ENCODE results near the gene SFTPD. TPM values are rescaled to one million over a fixed set of nuclear protein-coding genes. Genes with fewer than 3 reads are reported as not detected.

SFTPD gene
- total RNA-seq, 1 experiment from 2014 or later: not detected

- no peak for DNase-seq (ENCODE audit: low spot score)
These were observed 4.2 kb downstream of the SFTPD start for GRCh38 chr10:79944428-79945395.

- no peak for DNase-seq (ENCODE audit: low spot score)
These were observed 5.0 kb downstream of the SFTPD start for GRCh38 chr10:79943871-79944270.

- DNase-seq (ENCODE audit: low spot score): no peak
These were observed 6.4 kb downstream of the SFTPD start for GRCh38 chr10:79942261-79943185.

- no peak for DNase-seq (ENCODE audit: low spot score)
These were observed 7.2 kb downstream of the SFTPD start for GRCh38 chr10:79941585-79942210.

- DNase-seq (ENCODE audit: low spot score): no peak
These were observed 7.8 kb downstream of the SFTPD start for GRCh38 chr10:79941146-79941545.

- DNase-seq (ENCODE audit: low spot score): no peak
These were observed 8.5 kb downstream of the SFTPD start for GRCh38 chr10:79940431-79940830.

- DNase-seq (ENCODE audit: low spot score): no peak
These were observed 8.9 kb downstream of the SFTPD start for GRCh38 chr10:79939969-79940368.

- DNase-seq (ENCODE audit: low spot score): no peak
These were observed 10.0 kb downstream of the SFTPD start for GRCh38 chr10:79938728-79939406.

GRCh38 chr10:79937701-79938151 lies 11.2 kb downstream of the SFTPD start:
- DNase-seq (ENCODE audit: low spot score): no peak

GRCh38 chr10:79936625-79937615 lies 12.0 kb downstream of the SFTPD start:
- no peak for DNase-seq (ENCODE audit: low spot score)

GRCh38 chr10:79933961-79934360 lies 14.9 kb downstream of the SFTPD start:
- no peak for DNase-seq (ENCODE audit: low spot score)

- no peak for DNase-seq (ENCODE audit: low spot score)
These were observed 16.0 kb downstream of the SFTPD start for GRCh38 chr10:79932841-79933379.

GRCh38 chr10:79932307-79932706 lies 16.6 kb downstream of the SFTPD start:
- DNase-seq (ENCODE audit: low spot score): no peak

- DNase-seq (ENCODE audit: low spot score): no peak
These were observed 18.2 kb downstream of the SFTPD start for GRCh38 chr10:79930751-79931150.

- DNase-seq (ENCODE audit: low spot score): no peak
These were observed 18.6 kb downstream of the SFTPD start for GRCh38 chr10:79930267-79930666.

GRCh38 chr10:79929409-79929904 lies 19.4 kb downstream of the SFTPD start:
- DNase-seq (ENCODE audit: low spot score): peak; percentile 60

GRCh38 chr10:79928028-79928583 lies 20.8 kb downstream of the SFTPD start:
- DNase-seq (ENCODE audit: low spot score): no peak

- no peak for DNase-seq (ENCODE audit: low spot score)
These were observed 21.6 kb downstream of the SFTPD start for GRCh38 chr10:79927111-79927828.

All from HT-29 (cell line).